Endothelial cell (in vitro differentiated cells): ENCODE data around the gene ADIPOQ. TPM values are rescaled to one million over a fixed set of nuclear protein-coding genes. Genes with fewer than 3 reads are reported as not detected.
"Not testable (repeated sequence)": the region's sequence is repeated elsewhere in the genome, so short reads cannot be mapped to it uniquely, and the experiment has no call there.

Experiments used
- DNase-seq: peaks from one replicate; pipeline ENCODE4 v3.0.0; 2021; ENCODE audit warnings: low spot score
- H3K27ac Mint-ChIP-seq: one replicate; pipeline ENCODE4 v1.8.0; 2021; ENCODE audit warnings: mixed read lengths, inconsistent platforms; ENCODE audit not compliant: unreplicated experiment
- H3K27me3 Mint-ChIP-seq: one replicate; pipeline ENCODE4 v1.8.0; 2021; ENCODE audit warnings: mild to moderate bottlenecking, moderate library complexity, mixed read lengths, inconsistent platforms; ENCODE audit not compliant: unreplicated experiment
- H3K36me3 Mint-ChIP-seq: one replicate; pipeline ENCODE4 v1.8.0; 2021; ENCODE audit warnings: mild to moderate bottlenecking, low read depth, mixed read lengths, inconsistent platforms; ENCODE audit not compliant: unreplicated experiment
- H3K4me1 Mint-ChIP-seq: one replicate; pipeline ENCODE4 v1.8.0; 2021; ENCODE audit warnings: mild to moderate bottlenecking, mixed read lengths, inconsistent platforms; ENCODE audit not compliant: unreplicated experiment
- H3K4me3 Mint-ChIP-seq: one replicate; pipeline ENCODE4 v1.8.0; 2021; ENCODE audit warnings: mild to moderate bottlenecking, mixed read lengths, inconsistent platforms; ENCODE audit not compliant: unreplicated experiment
- H3K9me3 Mint-ChIP-seq: one replicate; pipeline ENCODE4 v1.8.0; 2021; ENCODE audit warnings: mixed read lengths, inconsistent platforms; ENCODE audit not compliant: unreplicated experiment
- CTCF ChIP-seq: fragments of 200-600 bp; sonication (generic); IDR thresholded peaks from one replicate; pipeline ENCODE4 v1.5.0; 2021; ENCODE audit warnings: antibody characterized with exemption; ENCODE audit not compliant: unreplicated experiment
- long read RNA-seq: library from polyadenylated mRNA; unstranded; transcript quantifications from one replicate; pipeline ENCODE4 v2.0.0, GENCODE V29; 2020; ENCODE audit not compliant: unreplicated experiment
- total RNA-seq: library from RNA; stranded (reverse); fragmentation: NEBNext Ultra II Directional; extraction: Animal tissue kit (Norgen Biotek cat#: 25700); gene quantifications from one replicate; pipeline ENCODE4 v1.2.1, GENCODE V29; 2021; ENCODE audit not compliant: unreplicated experiment

ADIPOQ gene
- total RNA-seq: not detected
- long read RNA-seq: 0 reads

- no peak for TF ChIP-seq CTCF
- Mint-ChIP-seq H3K4me1 (peaks cover 10% of the 10 kb centered on the region), H3K9me3 (no peaks in the 10 kb centered on the region), H3K4me3 (no peak within 1 kb of the TSS), H3K36me3 (no peaks in the 10 kb centered on the region), H3K27me3 (no peaks in the 10 kb centered on the region), H3K27ac (no peak within 1 kb of the TSS)
- no peak for DNase-seq
Measured at GRCh38 chr3:186842426-186843038, at the start of gene ADIPOQ. Gene ADIPOQ, plus strand, starts transcription at chr3:186842710. Its CDS starts 10,349 bp downstream, at chr3:186853059.

- no peaks in the 10 kb centered on the region for H3K9me3 Mint-ChIP-seq
- no peak for DNase-seq
- peaks cover 6% of the 10 kb centered on the region for H3K36me3 Mint-ChIP-seq
- peak overlapping the region; percentile 73 for H3K4me3 Mint-ChIP-seq
- H3K27ac Mint-ChIP-seq: peak overlapping the region; percentile 95
- H3K27me3 Mint-ChIP-seq: peaks cover 1% of the 10 kb centered on the region
- H3K4me1 Mint-ChIP-seq: peaks cover 13% of the 10 kb centered on the region
- TF ChIP-seq CTCF: no peak
Measured at GRCh38 chr3:186798239-186798874, 44.2 kb upstream of the ADIPOQ start.

GRCh38 chr3:186800285-186800684 lies 42.2 kb upstream of the ADIPOQ start:
- no peak overlapping the region for H3K27ac Mint-ChIP-seq
- peaks cover 13% of the 10 kb centered on the region for H3K4me1 Mint-ChIP-seq
- TF ChIP-seq CTCF: no peak
- no peak for DNase-seq
- H3K36me3 Mint-ChIP-seq: no peaks in the 10 kb centered on the region
- H3K27me3 Mint-ChIP-seq: no peaks in the 10 kb centered on the region
- H3K9me3 Mint-ChIP-seq: no peaks in the 10 kb centered on the region
- H3K4me3 Mint-ChIP-seq: no peak overlapping the region

GRCh38 chr3:186802701-186803100 lies 39.8 kb upstream of the ADIPOQ start:
- Mint-ChIP-seq H3K27me3 (no peaks in the 10 kb centered on the region), H3K4me3 (peak overlapping the region; percentile 23), H3K36me3 (no peaks in the 10 kb centered on the region), H3K4me1 (peaks cover 17% of the 10 kb centered on the region), H3K27ac (no peak overlapping the region), H3K9me3 (no peaks in the 10 kb centered on the region)
- no peak for TF ChIP-seq CTCF
- DNase-seq: no peak

GRCh38 chr3:186803447-186803846 lies 39.1 kb upstream of the ADIPOQ start:
- H3K4me1 Mint-ChIP-seq: peaks cover 10% of the 10 kb centered on the region
- not testable (repeated sequence) for H3K36me3 Mint-ChIP-seq, H3K9me3 Mint-ChIP-seq, H3K27me3 Mint-ChIP-seq, DNase-seq, H3K27ac Mint-ChIP-seq, H3K4me3 Mint-ChIP-seq
